Nephron progenitor cell (in vitro differentiated cells): ENCODE results near the gene TMEM87A.
"Not testable (repeated sequence)": the region's sequence is repeated elsewhere in the genome, so short reads cannot be mapped to it uniquely, and the experiment has no call there.

Experiments used
- DNase-seq: peaks from one replicate; pipeline ENCODE4 v3.0.0; 2021
- H3K27ac Mint-ChIP-seq: 2 replicates; pipeline ENCODE4 v1.8.0; 2021; ENCODE audit warnings: mild to moderate bottlenecking, moderate library complexity, mixed read lengths
- H3K27me3 Mint-ChIP-seq: 2 replicates; pipeline ENCODE4 v1.8.0; 2021; ENCODE audit warnings: mild to moderate bottlenecking, low read depth, mixed read lengths; ENCODE audit not compliant: poor library complexity
- H3K36me3 Mint-ChIP-seq: 2 replicates; pipeline ENCODE4 v1.8.0; 2021; ENCODE audit warnings: low read depth, mixed read lengths
- H3K4me1 Mint-ChIP-seq: 2 replicates; pipeline ENCODE4 v1.8.0; 2021; ENCODE audit warnings: mixed read lengths
- H3K4me3 Mint-ChIP-seq: 2 replicates; pipeline ENCODE4 v1.8.0; 2021; ENCODE audit warnings: mild to moderate bottlenecking, moderate library complexity, mixed read lengths
- H3K9me3 Mint-ChIP-seq: 2 replicates; pipeline ENCODE4 v1.8.0; 2021; ENCODE audit warnings: mild to moderate bottlenecking, moderate library complexity, mixed read lengths
- CTCF ChIP-seq: fragments of 200-600 bp; sonication (generic); IDR thresholded peaks from 2 replicates; pipeline ENCODE4 v1.5.0; 2021; ENCODE audit warnings: antibody characterized with exemption

The TMEM87A gene

GRCh38 chr15:42272939-42273899 is at the start of gene TMEM87A, which contains the start of gene GANC:
TMEM87A (minus strand) TSS chr15:42273433; CDS start chr15:42273398, 35 bp downstream.
GANC (plus strand) TSS chr15:42273201; CDS start chr15:42274482, 1,281 bp downstream.
- H3K27ac Mint-ChIP-seq = peak within 1 kb of the TSS; percentile 100
- peaks cover 48% of the 10 kb centered on the region for H3K4me1 Mint-ChIP-seq
- H3K9me3 Mint-ChIP-seq = no peaks in the 10 kb centered on the region
- peak within 1 kb of the TSS; percentile 97 for H3K4me3 Mint-ChIP-seq
- H3K36me3 Mint-ChIP-seq = peaks cover 32% of the 10 kb centered on the region
- no peak for TF ChIP-seq CTCF
- peak; percentile 94 for DNase-seq
- H3K27me3 Mint-ChIP-seq = no peaks in the 10 kb centered on the region

GRCh38 chr15:42319206-42319605 is 46.0 kb upstream of the TMEM87A start:
- no peak for TF ChIP-seq CTCF
- Mint-ChIP-seq H3K9me3 (no peaks in the 10 kb centered on the region), H3K27me3 (peaks cover 7% of the 10 kb centered on the region)

GRCh38 chr15:42316282-42316805 is 43.1 kb upstream of the TMEM87A start:
- H3K27me3 Mint-ChIP-seq, H3K4me3 Mint-ChIP-seq, DNase-seq, H3K9me3 Mint-ChIP-seq, H3K36me3 Mint-ChIP-seq: not testable (repeated sequence)
- H3K4me1 Mint-ChIP-seq = peaks cover 17% of the 10 kb centered on the region
- H3K27ac Mint-ChIP-seq = peak overlapping the region; percentile 94

More at GRCh38 chr15:42319206-42319605, 46.0 kb upstream of the TMEM87A start:
- DNase-seq = no peak
- Mint-ChIP-seq H3K36me3 (peaks cover 3% of the 10 kb centered on the region), H3K27ac (no peak overlapping the region), H3K4me3 (no peak overlapping the region), H3K4me1 (peaks cover 20% of the 10 kb centered on the region)

- no peak for DNase-seq
- Mint-ChIP-seq H3K4me1 (peaks cover 16% of the 10 kb centered on the region), H3K27ac (no peak overlapping the region), H3K9me3 (no peaks in the 10 kb centered on the region), H3K27me3 (no peaks in the 10 kb centered on the region), H3K4me3 (no peak overlapping the region), H3K36me3 (peaks cover 8% of the 10 kb centered on the region)
- TF ChIP-seq CTCF = no peak
Observed at GRCh38 chr15:42315521-42315920, 42.3 kb upstream of the TMEM87A start.

GRCh38 chr15:42314818-42315217 is 41.6 kb upstream of the TMEM87A start:
- Mint-ChIP-seq H3K36me3 (peaks cover 8% of the 10 kb centered on the region), H3K27ac (no peak overlapping the region), H3K4me3 (no peak overlapping the region), H3K4me1 (peaks cover 16% of the 10 kb centered on the region), H3K27me3 (no peaks in the 10 kb centered on the region), H3K9me3 (no peaks in the 10 kb centered on the region)
- no peak for TF ChIP-seq CTCF
- no peak for DNase-seq

GRCh38 chr15:42313463-42313862 is 40.2 kb upstream of the TMEM87A start:
- no peaks in the 10 kb centered on the region for H3K27me3 Mint-ChIP-seq

More at GRCh38 chr15:42313463-42313862, 40.2 kb upstream of the TMEM87A start:
- H3K4me3 Mint-ChIP-seq = no peak overlapping the region
- no peak overlapping the region for H3K27ac Mint-ChIP-seq
- H3K9me3 Mint-ChIP-seq = no peaks in the 10 kb centered on the region
- peaks cover 16% of the 10 kb centered on the region for H3K4me1 Mint-ChIP-seq
- no peak for TF ChIP-seq CTCF
- H3K36me3 Mint-ChIP-seq = peaks cover 8% of the 10 kb centered on the region
- no peak for DNase-seq
